GM12872 (cell line): ENCODE data around the gene MPDZ.

Source experiments
- CTCF ChIP-seq: IDR thresholded peaks from 3 replicates; pipeline ENCODE4 v1.5.1; 2011; ENCODE audit warnings: low read depth, mild to moderate bottlenecking, low read length, moderate library complexity; ENCODE audit not compliant: insufficient read depth

MPDZ gene

GRCh38 chr9:13061390-13061789 is 218.1 kb downstream of the MPDZ start:
- TF ChIP-seq CTCF = no peak
